HS-27A (cell line): ENCODE measurements around the gene CAPN5.
A peak's percentile ranks its signal among the peaks of the same experiment; 100 is the strongest.
"Not testable (repeated sequence)": the region's sequence is repeated elsewhere in the genome, so short reads cannot be mapped to it uniquely, and the experiment has no call there.

Source experiments
- DNase-seq: peaks from one replicate; pipeline ENCODE4 v3.0.0-alpha.2; 2012; ENCODE audit warnings: low read depth, missing footprints

CAPN5 gene

GRCh38 chr11:77066229-77067042 is at the start of gene CAPN5:
Gene CAPN5, plus strand, starts transcription at chr11:77066971. Its CDS starts 17,916 bp downstream, at chr11:77084887.
- DNase-seq, result peak; percentile 73

- DNase-seq, result not testable (repeated sequence)
Observed at GRCh38 chr11:77018396-77018924, 48.3 kb upstream of the CAPN5 start.

GRCh38 chr11:77019976-77020595 is 46.7 kb upstream of the CAPN5 start:
- no peak for DNase-seq

- DNase-seq, result no peak
Observed at GRCh38 chr11:77020734-77021133, 46.0 kb upstream of the CAPN5 start.

- no peak for DNase-seq
Observed at GRCh38 chr11:77024745-77025144, 42.0 kb upstream of the CAPN5 start.

GRCh38 chr11:77026221-77026620 is 40.5 kb upstream of the CAPN5 start:
- no peak for DNase-seq

- DNase-seq, result no peak
Observed at GRCh38 chr11:77026743-77027142, 40.0 kb upstream of the CAPN5 start.

- DNase-seq, result no peak
Observed at GRCh38 chr11:77027275-77027674, 39.5 kb upstream of the CAPN5 start.

GRCh38 chr11:77029829-77030228 is 36.9 kb upstream of the CAPN5 start:
- no peak for DNase-seq

- DNase-seq, result no peak
Observed at GRCh38 chr11:77030834-77031414, 35.8 kb upstream of the CAPN5 start.

GRCh38 chr11:77031599-77031998 is 35.2 kb upstream of the CAPN5 start:
- DNase-seq, result no peak

GRCh38 chr11:77035039-77035438 is 31.7 kb upstream of the CAPN5 start:
- DNase-seq, result no peak

- no peak for DNase-seq
Observed at GRCh38 chr11:77035580-77035979, 31.2 kb upstream of the CAPN5 start.

GRCh38 chr11:77036398-77036797 is 30.4 kb upstream of the CAPN5 start:
- no peak for DNase-seq

- DNase-seq, result no peak
Observed at GRCh38 chr11:77037057-77037456, 29.7 kb upstream of the CAPN5 start.

GRCh38 chr11:77038029-77038824 is 28.5 kb upstream of the CAPN5 start:
- DNase-seq, result no peak

GRCh38 chr11:77038825-77039326 is 27.9 kb upstream of the CAPN5 start:
- no peak for DNase-seq

GRCh38 chr11:77039491-77040400 is 27.0 kb upstream of the CAPN5 start:
- no peak for DNase-seq

GRCh38 chr11:77040401-77040777 is 26.4 kb upstream of the CAPN5 start:
- DNase-seq, result no peak

- DNase-seq, result no peak
Observed at GRCh38 chr11:77040889-77041288, 25.9 kb upstream of the CAPN5 start.
